HG02678 (cell line): ENCODE data around the gene GPRIN1.
"Not testable (repeated sequence)": the region's sequence is repeated elsewhere in the genome, so short reads cannot be mapped to it uniquely, and the experiment has no call there.

Source experiments
- ATAC-seq: cut with Tn5 transposase; IDR thresholded peaks from one replicate; pipeline ENCODE4 v1.9.1; 2021; ENCODE audit warnings: mild to moderate bottlenecking, moderate library complexity; ENCODE audit not compliant: unreplicated experiment

GPRIN1 gene

GRCh38 chr5:176599749-176600430 is 10.1 kb downstream of the GPRIN1 start:
- not testable (repeated sequence) for ATAC-seq

DNA sequence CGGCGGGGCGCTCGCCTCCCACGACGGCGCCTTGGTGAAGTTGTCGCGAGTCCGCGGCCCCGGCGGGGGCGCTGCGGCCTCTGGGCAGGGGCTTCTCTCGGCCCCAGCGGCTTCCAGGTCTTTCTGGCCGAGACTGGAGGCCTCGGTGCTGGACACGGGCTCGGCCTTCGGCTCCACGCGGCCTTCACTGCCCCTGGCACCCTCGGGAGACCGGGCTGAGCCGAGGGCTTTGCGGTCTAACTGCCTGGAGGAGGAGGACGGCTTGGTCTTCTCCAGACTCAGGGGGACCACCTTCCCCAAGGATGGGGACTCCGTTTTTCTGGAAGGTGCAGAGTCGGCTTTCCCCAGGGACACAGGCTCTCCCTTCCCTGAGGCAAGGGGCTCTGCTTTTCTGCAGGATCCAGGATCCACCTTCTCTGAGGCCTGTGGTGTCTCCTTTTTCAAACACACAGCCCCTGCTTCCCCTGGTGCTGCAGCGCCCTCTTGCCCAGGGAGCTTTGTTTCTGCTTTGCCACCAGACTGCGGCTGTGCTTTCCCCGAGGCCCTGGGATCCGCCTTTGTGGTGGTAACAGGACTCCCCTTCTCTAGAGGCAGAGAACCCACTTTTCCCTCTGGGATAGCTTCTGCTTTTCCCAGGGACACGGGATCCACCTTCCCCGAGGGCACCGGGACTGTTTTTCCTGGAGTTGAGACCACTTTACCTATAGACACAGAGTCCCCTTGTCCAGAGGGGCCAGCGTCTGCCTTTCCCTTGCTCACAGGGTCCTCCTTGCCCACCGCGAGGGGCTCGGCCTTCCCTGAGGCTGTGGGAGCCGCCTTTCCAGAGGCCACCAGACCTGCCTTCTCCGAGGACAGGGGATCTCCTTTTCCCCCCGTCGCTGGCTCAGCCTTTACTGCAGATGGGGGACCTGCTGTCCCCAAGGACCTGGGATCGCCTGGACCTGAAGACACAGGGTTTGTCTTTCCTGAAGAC is 12.3 kb downstream of the GPRIN1 start:
- ATAC-seq: no peak

- ATAC-seq: peak; percentile 70
These were observed 13.1 kb downstream of the GPRIN1 start for GRCh38 chr5:176596689-176597416.

GRCh38 chr5:176596069-176596644 is 13.8 kb downstream of the GPRIN1 start:
- ATAC-seq: no peak

DNA sequence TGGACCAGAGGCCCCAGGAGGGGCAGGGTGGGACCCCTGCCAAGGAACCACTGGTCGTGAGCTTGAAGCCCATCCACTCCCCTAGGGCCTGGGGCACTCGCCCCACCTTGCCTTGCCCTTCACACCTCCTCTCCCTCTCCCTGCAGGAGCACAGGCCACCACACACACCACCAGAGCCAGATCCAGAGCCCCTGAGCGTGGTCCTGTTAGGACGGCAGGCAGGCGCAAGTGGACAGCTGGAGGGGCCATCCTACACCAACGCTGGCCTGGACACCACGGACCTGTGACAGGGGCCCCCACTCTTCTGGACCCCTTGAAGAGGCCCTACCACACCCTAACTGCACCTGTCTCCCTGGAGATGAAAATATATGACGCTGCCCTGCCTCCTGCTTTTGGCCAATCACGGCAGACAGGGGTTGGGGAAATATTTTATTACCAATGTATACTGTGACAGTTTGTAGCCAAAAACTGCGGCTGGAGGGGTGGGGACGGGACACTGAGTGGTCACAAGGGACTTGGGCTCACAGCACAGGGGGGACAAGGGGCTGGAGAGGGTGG is 14.5 kb downstream of the GPRIN1 start:
- no peak for ATAC-seq

DNA sequence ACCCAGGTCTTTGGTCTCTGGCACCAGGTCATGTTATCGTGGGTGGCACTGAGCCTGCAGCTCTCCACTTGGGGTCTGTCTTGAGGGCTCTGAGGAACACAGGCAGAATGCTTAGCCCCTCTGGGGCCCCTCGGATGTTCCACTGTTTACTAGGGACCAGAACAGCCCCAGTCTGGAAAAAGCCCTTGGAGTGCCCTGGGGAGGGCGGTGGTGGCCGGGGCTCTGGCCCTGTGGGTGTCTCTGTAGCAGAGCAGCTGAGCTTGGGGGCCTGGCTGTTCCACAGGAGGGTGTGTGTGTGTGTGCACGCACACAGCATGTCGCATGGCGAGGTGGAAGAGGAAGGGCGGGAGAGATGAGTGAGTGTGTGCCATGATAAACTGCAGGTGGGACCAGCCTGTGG is 15.4 kb downstream of the GPRIN1 start:
- ATAC-seq: no peak

- ATAC-seq: no peak
These were observed 16.6 kb downstream of the GPRIN1 start for GRCh38 chr5:176593273-176593869.

DNA sequence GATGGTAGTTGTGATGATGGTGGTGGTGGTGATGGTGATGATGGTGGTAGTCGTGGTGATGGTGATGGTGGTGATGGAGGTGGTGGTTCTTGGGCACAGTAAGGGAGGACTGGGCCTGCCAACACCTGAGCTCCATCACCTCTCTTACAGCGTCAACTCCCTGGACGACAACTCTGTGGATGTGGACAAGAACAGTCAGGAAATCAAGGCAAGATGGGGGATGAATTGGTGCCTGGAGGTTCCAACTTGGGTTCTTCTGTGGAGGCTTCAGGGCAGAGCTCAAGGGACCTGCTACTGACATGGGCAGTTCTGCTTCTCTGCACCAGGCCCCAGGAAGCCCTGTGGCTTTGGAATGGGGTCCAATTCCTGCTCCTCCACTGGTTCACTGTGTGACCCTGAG is 17.4 kb downstream of the GPRIN1 start:
- ATAC-seq: no peak

- ATAC-seq: not testable (repeated sequence)
These were observed 18.3 kb downstream of the GPRIN1 start for GRCh38 chr5:176591667-176592066.

DNA sequence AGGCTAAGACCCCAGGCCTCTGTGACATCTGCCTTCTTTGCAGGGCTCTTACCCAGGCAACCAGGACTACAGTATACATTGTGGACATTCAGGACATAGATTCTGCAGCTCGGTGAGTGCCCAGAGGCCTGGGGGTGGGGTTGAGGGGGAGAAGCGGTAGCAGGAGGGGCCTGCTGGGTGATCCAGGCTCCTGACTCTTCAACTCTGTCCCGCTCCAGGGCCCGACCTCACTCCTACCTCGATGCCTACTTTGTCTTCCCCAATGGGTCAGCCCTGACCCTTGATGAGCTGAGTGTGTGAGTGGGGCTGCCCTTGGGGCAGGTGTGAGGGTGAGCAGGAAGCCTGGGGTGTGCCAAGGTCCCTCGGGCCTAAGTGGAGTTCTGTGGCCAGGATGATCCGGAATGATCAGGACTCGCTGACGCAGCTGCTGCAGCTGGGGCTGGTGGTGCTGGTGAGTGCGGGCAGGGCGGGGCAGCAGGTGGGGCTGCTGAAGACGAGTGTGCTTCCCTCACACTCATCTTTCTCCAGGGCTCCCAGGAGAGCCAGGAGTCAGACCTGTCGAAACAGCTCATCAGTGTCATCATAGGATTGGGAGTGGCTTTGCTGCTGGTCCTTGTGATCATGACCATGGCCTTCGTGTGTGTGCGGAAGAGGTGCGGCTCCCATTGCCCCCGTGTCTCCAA is 19.8 kb downstream of the GPRIN1 start:
- ATAC-seq: no peak

DNA sequence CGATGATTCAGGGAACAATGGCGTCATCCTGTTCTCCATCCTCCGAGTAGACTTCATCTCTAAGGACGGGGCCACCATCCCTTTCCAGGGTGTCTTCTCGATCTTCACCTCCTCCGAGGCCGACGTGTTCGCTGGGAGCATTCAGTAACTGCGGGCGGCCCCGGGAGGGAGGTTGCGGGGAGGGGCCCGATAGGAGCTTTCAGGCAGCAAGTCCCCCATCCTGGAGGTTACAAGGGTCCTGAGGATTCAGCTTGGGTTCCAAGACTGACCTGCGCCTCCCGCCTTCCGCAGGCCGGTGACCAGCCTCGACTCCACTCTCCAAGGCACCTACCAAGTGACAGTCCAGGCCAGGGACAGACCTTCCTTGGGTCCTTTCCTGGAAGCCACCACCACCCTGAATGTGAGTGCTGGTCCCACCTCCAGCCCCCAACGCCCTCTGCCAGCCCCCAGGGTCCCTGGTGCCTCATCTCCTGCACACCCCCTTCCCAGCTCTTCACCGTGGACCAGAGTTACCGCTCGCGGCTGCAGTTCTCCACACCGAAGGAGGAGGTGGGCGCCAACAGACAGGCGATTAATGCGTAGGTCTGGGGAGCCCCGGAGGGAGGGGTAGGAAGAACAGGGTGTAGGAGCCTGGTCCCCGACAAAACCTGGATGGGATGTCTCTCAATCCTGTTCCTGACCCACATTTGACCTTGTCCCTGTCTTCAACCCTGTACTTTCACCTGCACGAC is 20.8 kb downstream of the GPRIN1 start:
- ATAC-seq: no peak

GRCh38 chr5:176588297-176588696 is 21.7 kb downstream of the GPRIN1 start:
- no peak for ATAC-seq

- ATAC-seq: no peak
These were observed 22.6 kb downstream of the GPRIN1 start for GRCh38 chr5:176587398-176587797.

- ATAC-seq: no peak
These were observed 26.9 kb downstream of the GPRIN1 start for GRCh38 chr5:176583076-176583475.

DNA sequence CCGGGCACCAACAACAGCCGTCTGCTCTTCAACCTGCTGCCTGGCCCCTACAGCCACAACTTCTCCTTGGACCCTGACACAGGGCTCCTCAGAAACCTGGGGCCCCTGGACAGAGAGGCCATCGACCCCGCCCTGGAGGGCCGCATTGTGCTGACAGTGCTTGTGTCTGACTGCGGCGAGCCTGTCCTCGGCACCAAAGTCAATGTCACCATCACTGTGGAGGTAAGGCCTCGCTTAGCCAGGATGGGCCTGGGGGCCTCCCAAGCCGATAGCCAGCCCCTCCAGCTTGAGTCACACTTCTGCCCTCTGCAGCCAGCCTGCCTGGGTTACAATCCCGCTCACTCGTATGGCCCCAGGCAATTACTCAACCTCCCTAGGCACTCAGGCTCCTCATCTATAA is 28.6 kb downstream of the GPRIN1 start:
- no peak for ATAC-seq

DNA sequence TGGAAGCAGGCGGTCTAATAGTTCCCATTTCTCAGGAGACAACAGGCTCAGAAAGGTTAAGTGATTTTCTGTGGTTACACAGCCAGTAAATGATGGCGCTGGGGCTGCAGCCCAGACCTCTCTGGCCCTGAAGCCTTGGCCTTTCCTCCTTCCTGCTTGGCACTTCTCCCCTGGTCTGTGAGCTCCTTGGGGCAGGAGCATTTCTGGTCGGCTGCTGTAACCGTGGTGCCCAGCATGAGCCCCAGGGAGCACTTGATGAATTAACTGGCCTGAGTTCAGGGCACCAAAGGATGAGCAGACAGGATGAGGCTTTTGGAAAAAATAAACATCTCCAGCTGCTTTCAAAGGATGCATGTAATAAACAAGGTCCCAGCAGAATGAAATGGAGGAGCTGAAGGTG is 30.6 kb downstream of the GPRIN1 start:
- ATAC-seq: no peak

GRCh38 chr5:176578391-176578808 is 31.6 kb downstream of the GPRIN1 start:
- ATAC-seq: no peak

- no peak for ATAC-seq
These were observed 32.4 kb downstream of the GPRIN1 start for GRCh38 chr5:176577312-176578176.
